Measurements from ENCODE around the gene ZNF407.

DNA sequence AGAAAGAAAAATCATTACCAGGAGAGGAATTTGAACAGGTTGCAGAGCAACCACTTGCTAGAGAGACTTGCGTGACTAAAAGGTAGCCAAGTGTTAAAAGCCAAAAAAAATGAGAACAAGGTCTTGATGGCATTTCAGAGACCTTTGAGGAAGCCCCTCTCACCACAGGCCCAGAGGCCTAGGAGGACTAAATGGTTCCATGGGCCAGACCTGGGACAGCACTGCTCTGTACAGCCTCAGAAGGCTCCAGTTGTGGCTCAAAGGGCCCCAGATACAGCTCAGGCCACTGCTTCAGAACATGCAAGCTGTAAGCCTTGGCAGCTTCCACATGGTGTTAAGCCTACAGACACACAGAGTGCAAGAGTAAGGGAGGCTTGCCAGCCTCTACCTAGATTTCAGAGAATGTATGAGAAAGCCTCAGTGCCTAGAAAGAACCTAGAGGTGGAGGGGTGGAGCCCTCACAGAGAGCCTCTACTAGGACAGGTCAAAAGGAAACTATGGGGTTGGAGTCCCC, 48.0 kb upstream of the ZNF407 start:
- TF ChIP-seq, protein P1, sequence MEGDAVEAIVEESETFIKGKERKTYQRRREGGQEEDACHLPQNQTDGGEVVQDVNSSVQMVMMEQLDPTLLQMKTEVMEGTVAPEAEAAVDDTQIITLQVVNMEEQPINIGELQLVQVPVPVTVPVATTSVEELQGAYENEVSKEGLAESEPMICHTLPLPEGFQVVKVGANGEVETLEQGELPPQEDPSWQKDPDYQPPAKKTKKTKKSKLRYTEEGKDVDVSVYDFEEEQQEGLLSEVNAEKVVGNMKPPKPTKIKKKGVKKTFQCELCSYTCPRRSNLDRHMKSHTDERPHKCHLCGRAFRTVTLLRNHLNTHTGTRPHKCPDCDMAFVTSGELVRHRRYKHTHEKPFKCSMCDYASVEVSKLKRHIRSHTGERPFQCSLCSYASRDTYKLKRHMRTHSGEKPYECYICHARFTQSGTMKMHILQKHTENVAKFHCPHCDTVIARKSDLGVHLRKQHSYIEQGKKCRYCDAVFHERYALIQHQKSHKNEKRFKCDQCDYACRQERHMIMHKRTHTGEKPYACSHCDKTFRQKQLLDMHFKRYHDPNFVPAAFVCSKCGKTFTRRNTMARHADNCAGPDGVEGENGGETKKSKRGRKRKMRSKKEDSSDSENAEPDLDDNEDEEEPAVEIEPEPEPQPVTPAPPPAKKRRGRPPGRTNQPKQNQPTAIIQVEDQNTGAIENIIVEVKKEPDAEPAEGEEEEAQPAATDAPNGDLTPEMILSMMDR (IDR thresholded peaks at IDR 0.05; ENCODE audit: low read depth, low read length, missing input control): no peak
- TF ChIP-seq HNF4G (IDR thresholded peaks at IDR 0.05) (no peak), HNF4A (conservative IDR thresholded peaks at IDR 0.05) (peak in 1 of 2 donors; percentile 33), TAF1 (conservative IDR thresholded peaks at IDR 0.05) (no peak), JUND (IDR thresholded peaks at IDR 0.05) (no peak), YY1 (IDR thresholded peaks at IDR 0.05) (no peak)
- TF ChIP-seq, protein P2, sequence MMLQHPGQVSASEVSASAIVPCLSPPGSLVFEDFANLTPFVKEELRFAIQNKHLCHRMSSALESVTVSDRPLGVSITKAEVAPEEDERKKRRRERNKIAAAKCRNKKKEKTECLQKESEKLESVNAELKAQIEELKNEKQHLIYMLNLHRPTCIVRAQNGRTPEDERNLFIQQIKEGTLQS (IDR thresholded peaks at IDR 0.05): no peak
